ENCODE measurements around the gene TMOD2. TPM values are rescaled to one million over a fixed set of nuclear protein-coding genes. Genes with fewer than 3 reads are reported as not detected.

TMOD2 gene
- total and polyA plus RNA-seq, 2 of the 8 experiments (the other 6 are each of a cell fraction or from before 2014, with no cell fraction given) = 0.80 to 6.5 TPM

- no peaks in the 10 kb centered on the region for H3K23me2 ChIP-seq (ENCODE audit: low read depth, low read length)
- H3K36me3 ChIP-seq (ENCODE audit: control insufficient read depth in 2 of 4, insufficient read depth in 4 of 4, low read length in 3 of 4) = no peaks in the 10 kb centered on the region
- H3K14ac ChIP-seq (ENCODE audit: insufficient read length) = no peak overlapping the region
- H3K9me3 ChIP-seq (ENCODE audit: insufficient read depth in 2 of 2, low read depth in 1 of 2, low read length in 1 of 2) = no peaks in the 10 kb centered on the region
- CTCF ChIA-PET (ENCODE audit: partially characterized antibody) = interaction anchor here (1.2 to 1.4 kb wide), 2 partner anchors 10 to 55 kb away, joined by 4 to 6 read pairs; no protein-coding TSS in a partner anchor
- no peak overlapping the region for H3K27ac ChIP-seq (ENCODE audit: low read depth, low read length)
- no peak overlapping the region for H3K9ac ChIP-seq (replicated peaks in 1 of 4; ENCODE audit: extremely low read depth in 1 of 4, low read depth in 3 of 4, low read length in 3 of 4)
- H2AFZ ChIP-seq (ENCODE audit: low read length) = no peak overlapping the region
- H3K4me1 ChIP-seq (replicated peaks in 1 of 4; ENCODE audit: control insufficient read depth in 3 of 4, insufficient read depth in 4 of 4, low read length in 3 of 4) = peaks cover 0 to 6% (median 3%) of the 10 kb centered on the region in 4 experiments; a peak in 3 of 7 replicates
- H2BK20ac ChIP-seq (ENCODE audit: low read length) = no peak overlapping the region
- H2AK5ac ChIP-seq (ENCODE audit: low read depth, low read length) = no peak overlapping the region
- H3K79me2 ChIP-seq (ENCODE audit: control insufficient read depth in 1 of 2, insufficient read depth in 2 of 2, low read length in 2 of 2) = peaks cover 0 to 79% of the 10 kb centered on the region in 2 experiments
- DNase-seq (ENCODE audit: low read depth in 1 of 2, low spot score in 2 of 2) (no peak), FAIRE-seq (no peak)
- no peak overlapping the region for H3K23ac ChIP-seq (ENCODE audit: insufficient read length)
- WGBS, 2 experiments (ENCODE audit: extremely low coverage in 1 of 2, insufficient coverage in 1 of 2, insufficient read length in 1 of 2, insufficient replicate concordance in 2 of 2, low coverage in 1 of 2, low lambda C conversion rate in 2 of 2, missing lambda C conversion rate in 1 of 2) = 83% methylated on average over 3 of the region's 3 CpGs; no CpG with 5 or more reads in 1 of the 2 experiments
- H3K4me3 ChIP-seq (ENCODE audit: extremely low read depth in 1 of 4, insufficient read depth in 2 of 4, low read depth in 3 of 4, low read length in 4 of 4) = no peak overlapping the region
- no peaks in the 10 kb centered on the region for H3K27me3 ChIP-seq (replicated peaks in 1 of 4; ENCODE audit: control insufficient read depth in 3 of 4, extremely low read depth in 1 of 4, insufficient read depth in 3 of 4, low read length in 3 of 4)
- no peak overlapping the region for H3K4me2 ChIP-seq (ENCODE audit: insufficient read depth in 1 of 2, low read depth in 2 of 2, low read length in 2 of 2)
- POLR2A ChIA-PET (ENCODE audit: partially characterized antibody) = interaction anchor here (1.9 kb wide), 1 partner anchor 11 kb away, joined by 6 read pairs; no protein-coding TSS in a partner anchor
- H2BK12ac ChIP-seq (ENCODE audit: low read depth, low read length) = no peak overlapping the region
- H2BK15ac ChIP-seq (ENCODE audit: low read length) = no peak overlapping the region
- no peak overlapping the region for H3K56ac ChIP-seq (replicated peaks; ENCODE audit: insufficient read length, low read depth, low read length)
- no peak overlapping the region for H3K18ac ChIP-seq (ENCODE audit: extremely low read depth, low read length)
- peaks cover 11% of the 10 kb centered on the region; the same call in 1 of the 2 replicates for H3K79me1 ChIP-seq (ENCODE audit: low read depth, low read length)
- H2BK120ac ChIP-seq (replicated peaks; ENCODE audit: low read depth, low read length) = no peak overlapping the region
- H4K8ac ChIP-seq (ENCODE audit: extremely low read depth, insufficient read depth, low read length) = no peak overlapping the region
- TF ChIP-seq BCL11A (IDR thresholded peaks at IDR 0.05; ENCODE audit: low read depth in 2 of 2, low read length in 2 of 2) (no peak), BRCA1 (IDR thresholded peaks at IDR 0.05; ENCODE audit: low read depth, low read length) (no peak), TAF7 (optimal IDR thresholded peaks at IDR 0.05; ENCODE audit: borderline replicate concordance, low read depth, low read length) (no peak), ATF3 (IDR thresholded peaks at IDR 0.05; ENCODE audit: insufficient read depth, low read depth, low read length) (no peak), ZNF274 (IDR thresholded peaks at IDR 0.05; ENCODE audit: borderline replicate concordance, extremely low read depth, low read length) (no peak), KDM4A (IDR thresholded peaks at IDR 0.05; ENCODE audit: low read depth, low read length, severe bottlenecking) (no peak), POLR2AphosphoS5 (IDR thresholded peaks at IDR 0.05; ENCODE audit: low read depth, low read length) (no peak)
- no peak overlapping the region for H3K4ac ChIP-seq (replicated peaks; ENCODE audit: insufficient read length, low read depth, low read length)
- no peak overlapping the region for H4K91ac ChIP-seq (replicated peaks; ENCODE audit: insufficient read length, low read length)
- no peak overlapping the region for H2BK5ac ChIP-seq (ENCODE audit: low read depth, low read length)
- peaks cover 0 to 4% of the 10 kb centered on the region in 2 experiments for H4K20me1 ChIP-seq (replicated peaks in 1 of 2; ENCODE audit: control insufficient read depth in 1 of 2, insufficient read depth in 2 of 2, low read length in 2 of 2)
- no peak overlapping the region for H4K5ac ChIP-seq (ENCODE audit: insufficient read length, low read depth, low read length)
Observed at GRCh38 chr15:51842265-51842664, 90.9 kb downstream of the TMOD2 start.

Data from H1 (cell line).